C4-2B (cell line): ENCODE data around the gene LRMDA.

Source experiments
- ZFX ChIP-seq: fragments of 450-650 bp; IDR thresholded peaks from 2 replicates; pipeline ENCODE4 v1.6.1; 2017
- TF ChIP-seq, protein P1 (sequence below): fragments of 450-650 bp; conservative IDR thresholded peaks from 2 replicates; pipeline ENCODE4 v1.5.1; 2017; ENCODE audit warnings: mild to moderate bottlenecking

DNA sequence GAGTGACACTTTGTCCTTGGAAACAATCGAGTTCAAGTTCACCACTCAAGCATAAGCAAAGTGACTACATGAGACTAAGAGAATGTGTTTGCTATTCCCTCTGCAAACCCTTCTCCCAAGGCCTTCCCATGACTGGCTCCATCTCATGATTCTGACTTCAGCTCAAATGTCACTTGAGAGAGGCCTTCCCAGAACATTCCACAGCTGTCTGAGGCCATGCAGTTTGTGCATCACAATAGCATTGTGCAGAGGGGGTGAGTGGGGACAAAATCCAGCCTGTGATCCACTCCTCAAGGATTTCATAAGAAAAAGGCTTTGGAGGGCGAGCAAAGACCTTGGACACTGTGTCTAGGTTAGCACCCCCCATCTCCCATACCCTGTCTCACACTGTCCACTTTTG lies 6.9 kb upstream of the LRMDA start:
- TF ChIP-seq, protein P1, sequence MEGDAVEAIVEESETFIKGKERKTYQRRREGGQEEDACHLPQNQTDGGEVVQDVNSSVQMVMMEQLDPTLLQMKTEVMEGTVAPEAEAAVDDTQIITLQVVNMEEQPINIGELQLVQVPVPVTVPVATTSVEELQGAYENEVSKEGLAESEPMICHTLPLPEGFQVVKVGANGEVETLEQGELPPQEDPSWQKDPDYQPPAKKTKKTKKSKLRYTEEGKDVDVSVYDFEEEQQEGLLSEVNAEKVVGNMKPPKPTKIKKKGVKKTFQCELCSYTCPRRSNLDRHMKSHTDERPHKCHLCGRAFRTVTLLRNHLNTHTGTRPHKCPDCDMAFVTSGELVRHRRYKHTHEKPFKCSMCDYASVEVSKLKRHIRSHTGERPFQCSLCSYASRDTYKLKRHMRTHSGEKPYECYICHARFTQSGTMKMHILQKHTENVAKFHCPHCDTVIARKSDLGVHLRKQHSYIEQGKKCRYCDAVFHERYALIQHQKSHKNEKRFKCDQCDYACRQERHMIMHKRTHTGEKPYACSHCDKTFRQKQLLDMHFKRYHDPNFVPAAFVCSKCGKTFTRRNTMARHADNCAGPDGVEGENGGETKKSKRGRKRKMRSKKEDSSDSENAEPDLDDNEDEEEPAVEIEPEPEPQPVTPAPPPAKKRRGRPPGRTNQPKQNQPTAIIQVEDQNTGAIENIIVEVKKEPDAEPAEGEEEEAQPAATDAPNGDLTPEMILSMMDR, result no peak
- TF ChIP-seq ZFX, result no peak
